GM23338 (cell line): Measurements from ENCODE around the gene MRPS18C. TPM values are rescaled to one million over a fixed set of nuclear protein-coding genes. Genes with fewer than 3 reads are reported as not detected.
A peak's percentile ranks its signal among the peaks of the same experiment; 100 is the strongest.

Experiments
- ATAC-seq: fragments of 200-7000 bp; cut with Tn5 transposase; 3 replicates; pipeline ENCODE4 v1.9.1; 2020
- DNase-seq: peaks from one replicate; pipeline ENCODE4 v3.0.0-alpha.2; 2015; ENCODE audit warnings: low spot score
- H2AFZ ChIP-seq: fragments of 200-600 bp; sonication (generic); 2 replicates; pipeline ENCODE4 v1.8.0; 2016; ENCODE audit warnings: antibody characterized with exemption, mild to moderate bottlenecking, moderate library complexity
- H3F3A ChIP-seq: fragments of 200-600 bp; sonication (generic); replicated peaks from 2 replicates; pipeline ENCODE4 v1.8.0; 2017; ENCODE audit warnings: antibody characterized with exemption, mixed run types, low read depth
- H3K27ac ChIP-seq: fragments of 200-600 bp; sonication (generic); 2 replicates; pipeline ENCODE4 v1.6.1; 2016; ENCODE audit warnings: low read depth
- H3K27me3 ChIP-seq: fragments of 200-600 bp; sonication (generic); 2 replicates; pipeline ENCODE4 v1.8.0; 2016; ENCODE audit warnings: mild to moderate bottlenecking, mixed run types, moderate library complexity; ENCODE audit not compliant: insufficient read depth
- H3K36me3 ChIP-seq: fragments of 200-600 bp; sonication (generic); 2 replicates; pipeline ENCODE4 v1.8.0; 2016; ENCODE audit warnings: mild to moderate bottlenecking; ENCODE audit not compliant: insufficient read depth
- H3K4me1 ChIP-seq: fragments of 200-600 bp; sonication (generic); 2 replicates; pipeline ENCODE4 v1.8.0; 2016; ENCODE audit warnings: mild to moderate bottlenecking, moderate library complexity; ENCODE audit not compliant: insufficient read depth
- H3K4me2 ChIP-seq: fragments of 200-600 bp; sonication (generic); 2 replicates; pipeline ENCODE4 v1.7.1; 2017; ENCODE audit warnings: mixed run types
- H3K4me3 ChIP-seq: fragments of 200-600 bp; sonication (generic); 2 replicates; pipeline ENCODE4 v1.6.1; 2016; ENCODE audit warnings: mixed run types
- H3K79me2 ChIP-seq: fragments of 200-600 bp; sonication (generic); replicated peaks from 2 replicates; pipeline ENCODE4 v1.8.0; 2017; ENCODE audit warnings: mild to moderate bottlenecking; ENCODE audit not compliant: insufficient read depth
- H3K9me2 ChIP-seq: fragments of 200-600 bp; sonication (generic); 2 replicates; pipeline ENCODE4 v1.8.0; 2017; ENCODE audit not compliant: insufficient read depth
- H4K20me1 ChIP-seq: fragments of 200-600 bp; sonication (generic); replicated peaks from 2 replicates; pipeline ENCODE4 v1.8.0; 2017; ENCODE audit warnings: mild to moderate bottlenecking; ENCODE audit not compliant: insufficient read depth
- H3K27ac Mint-ChIP-seq: 2 replicates; pipeline ENCODE4 v1.8.0; 2020; ENCODE audit warnings: inconsistent platforms, mild to moderate bottlenecking, moderate library complexity, mixed read lengths
- H3K27me3 Mint-ChIP-seq: 3 replicates; pipeline ENCODE4 v1.8.0; 2022; ENCODE audit warnings: low read depth, mild to moderate bottlenecking, moderate library complexity, mixed read lengths, inconsistent platforms; ENCODE audit not compliant: insufficient read depth, poor library complexity
- H3K36me3 Mint-ChIP-seq: 3 replicates; pipeline ENCODE4 v1.8.0; 2021; ENCODE audit warnings: low read depth, mild to moderate bottlenecking, inconsistent platforms, moderate library complexity, mixed read lengths
- H3K4me1 Mint-ChIP-seq: 3 replicates; pipeline ENCODE4 v1.8.0; 2020; ENCODE audit warnings: mild to moderate bottlenecking, inconsistent platforms, mixed read lengths
- H3K4me3 Mint-ChIP-seq: 3 replicates; pipeline ENCODE4 v1.8.0; 2021; ENCODE audit warnings: moderate library complexity, mild to moderate bottlenecking, inconsistent platforms, mixed read lengths
- H3K9me3 Mint-ChIP-seq: 3 replicates; pipeline ENCODE4 v1.8.0; 2020; ENCODE audit warnings: moderate library complexity, mild to moderate bottlenecking, inconsistent platforms, mixed read lengths
- CREB1 ChIP-seq: fragments of 250-450 bp; sonication (Bioruptor Pico); IDR thresholded peaks from 2 replicates; pipeline ENCODE4 v1.5.0; 2020; ENCODE audit warnings: low read depth, mild to moderate bottlenecking, moderate library complexity
- EZH2 ChIP-seq: fragments of 200-600 bp; sonication (generic); IDR thresholded peaks from one replicate; pipeline ENCODE4 v1.8.0; 2017; ENCODE audit warnings: antibody characterized with exemption, mild to moderate bottlenecking, low read depth; ENCODE audit not compliant: unreplicated experiment
- EZH2phosphoT487 ChIP-seq: fragments of 200-600 bp; sonication (generic); IDR thresholded peaks from one replicate; pipeline ENCODE4 v1.8.1; 2018; ENCODE audit warnings: antibody characterized with exemption; ENCODE audit not compliant: unreplicated experiment
- JUNB ChIP-seq: IDR thresholded peaks from one replicate; pipeline ENCODE4 v1.6.1; 2016; ENCODE audit warnings: antibody characterized with exemption; ENCODE audit not compliant: unreplicated experiment
- NANOG ChIP-seq: IDR thresholded peaks from 2 replicates; pipeline ENCODE4 v1.6.1; 2016; ENCODE audit warnings: antibody characterized with exemption, borderline replicate concordance
- POLR2AphosphoS5 ChIP-seq: IDR thresholded peaks from 2 replicates; pipeline ENCODE4 v1.6.1; 2016; ENCODE audit warnings: antibody characterized with exemption, low read depth
- STAT1 ChIP-seq: IDR thresholded peaks from one replicate; pipeline ENCODE4 v1.6.1; 2016; ENCODE audit warnings: antibody characterized with exemption; ENCODE audit not compliant: unreplicated experiment
- ZNF114 ChIP-seq: fragments of 250-450 bp; sonication (Bioruptor Pico); IDR thresholded peaks from 2 replicates; pipeline ENCODE4 v1.5.0; 2020; ENCODE audit warnings: mild to moderate bottlenecking, moderate library complexity
- ZNF331 ChIP-seq: fragments of 250-450 bp; sonication (Bioruptor Pico); IDR thresholded peaks from 2 replicates; pipeline ENCODE4 v1.5.0; 2020; ENCODE audit warnings: low read depth, mild to moderate bottlenecking, moderate library complexity
- polyA plus RNA-seq: library from polyadenylated mRNA; unstranded; fragments of >200 nt; fragmentation: Nextera tagmentation; extraction: Ambion mirVana; gene quantifications from 2 replicates; pipeline ENCODE4 v1.2.1, GENCODE V29; 2016
- total RNA-seq: library from RNA; depleted of rRNA; stranded (reverse); fragments of >200 nt; shearing (Covaris generic); gene quantifications from 2 replicates; pipeline ENCODE4 v1.2.3, GENCODE V29; 2014
- TF ChIP-seq, protein P1 (sequence below): IDR thresholded peaks from 2 replicates; pipeline ENCODE4 v1.6.1; 2016; ENCODE audit warnings: antibody characterized with exemption
- TF ChIP-seq, protein P2 (sequence below), 2 experiments: fragments of 200-600 bp in 1 of 2; sonication (generic) in 1 of 2; conservative IDR thresholded peaks; 2 replicates each; pipeline versions ENCODE4 v1.5.1 to v1.6.1; 2016 to 2017; ENCODE audit warnings: antibody characterized with exemption in 2 of 2, low read depth in 2 of 2, mild to moderate bottlenecking in 2 of 2, moderate library complexity in 1 of 2
- TF ChIP-seq, protein P3 (sequence below): IDR thresholded peaks from one replicate; pipeline ENCODE4 v1.6.1; 2018; ENCODE audit warnings: antibody characterized with exemption; ENCODE audit not compliant: unreplicated experiment

Gene MRPS18C
- total and polyA plus RNA-seq, 2 experiments from 2014 or later = 26.8 to 197 TPM

DNA sequence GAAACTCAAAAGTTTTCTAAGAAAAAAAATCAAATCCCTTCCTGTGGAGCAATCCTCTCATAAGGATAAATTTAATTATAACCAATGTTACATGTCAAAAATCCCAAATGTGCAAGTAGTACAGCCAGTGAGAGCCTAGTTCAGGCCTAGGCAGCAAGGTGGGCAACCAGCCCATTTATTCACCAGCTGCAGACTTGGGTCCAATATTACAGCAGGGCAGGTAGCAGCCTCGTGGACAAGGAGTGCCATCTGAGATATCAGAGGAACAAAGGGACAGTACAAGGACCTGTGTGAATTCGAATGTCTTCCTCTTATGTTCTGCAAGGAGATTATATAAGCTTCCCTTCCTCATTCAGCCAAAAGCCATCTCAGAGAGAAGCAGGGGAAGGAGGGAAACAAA, 6.8 kb upstream of the MRPS18C start:
- Mint-ChIP-seq H3K36me3 (peaks cover 17% of the 10 kb centered on the region; the same call in 2 of the 3 replicates), H3K9me3 (no peaks in the 10 kb centered on the region), H3K4me3 (no peak overlapping the region), H3K27ac (no peak overlapping the region), H3K27me3 (no peaks in the 10 kb centered on the region), H3K4me1 (no peaks in the 10 kb centered on the region)
- Histone ChIP-seq H3K4me2 (no peak overlapping the region), H3K27ac (no peak overlapping the region), H3K27me3 (no peaks in the 10 kb centered on the region), H3F3A (no peaks in the 10 kb centered on the region), H2AFZ (no peak overlapping the region), H3K79me2 (peaks cover 11% of the 10 kb centered on the region), H3K4me3 (no peak overlapping the region), H4K20me1 (peaks cover 7% of the 10 kb centered on the region; the same call in 1 of the 2 replicates), H3K9me2 (no peaks in the 10 kb centered on the region), H3K4me1 (no peaks in the 10 kb centered on the region), H3K36me3 (peaks cover 10% of the 10 kb centered on the region; the same call in 1 of the 2 replicates)
- no peak for ATAC-seq
- no peak for DNase-seq
- TF ChIP-seq, protein P1, sequence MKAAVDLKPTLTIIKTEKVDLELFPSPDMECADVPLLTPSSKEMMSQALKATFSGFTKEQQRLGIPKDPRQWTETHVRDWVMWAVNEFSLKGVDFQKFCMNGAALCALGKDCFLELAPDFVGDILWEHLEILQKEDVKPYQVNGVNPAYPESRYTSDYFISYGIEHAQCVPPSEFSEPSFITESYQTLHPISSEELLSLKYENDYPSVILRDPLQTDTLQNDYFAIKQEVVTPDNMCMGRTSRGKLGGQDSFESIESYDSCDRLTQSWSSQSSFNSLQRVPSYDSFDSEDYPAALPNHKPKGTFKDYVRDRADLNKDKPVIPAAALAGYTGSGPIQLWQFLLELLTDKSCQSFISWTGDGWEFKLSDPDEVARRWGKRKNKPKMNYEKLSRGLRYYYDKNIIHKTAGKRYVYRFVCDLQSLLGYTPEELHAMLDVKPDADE = no peak
- TF ChIP-seq EZH2 (no peak), JUNB (no peak), ZNF114 (CRISPR knock-in tag) (no peak), STAT1 (no peak)
- TF ChIP-seq, protein P2, sequence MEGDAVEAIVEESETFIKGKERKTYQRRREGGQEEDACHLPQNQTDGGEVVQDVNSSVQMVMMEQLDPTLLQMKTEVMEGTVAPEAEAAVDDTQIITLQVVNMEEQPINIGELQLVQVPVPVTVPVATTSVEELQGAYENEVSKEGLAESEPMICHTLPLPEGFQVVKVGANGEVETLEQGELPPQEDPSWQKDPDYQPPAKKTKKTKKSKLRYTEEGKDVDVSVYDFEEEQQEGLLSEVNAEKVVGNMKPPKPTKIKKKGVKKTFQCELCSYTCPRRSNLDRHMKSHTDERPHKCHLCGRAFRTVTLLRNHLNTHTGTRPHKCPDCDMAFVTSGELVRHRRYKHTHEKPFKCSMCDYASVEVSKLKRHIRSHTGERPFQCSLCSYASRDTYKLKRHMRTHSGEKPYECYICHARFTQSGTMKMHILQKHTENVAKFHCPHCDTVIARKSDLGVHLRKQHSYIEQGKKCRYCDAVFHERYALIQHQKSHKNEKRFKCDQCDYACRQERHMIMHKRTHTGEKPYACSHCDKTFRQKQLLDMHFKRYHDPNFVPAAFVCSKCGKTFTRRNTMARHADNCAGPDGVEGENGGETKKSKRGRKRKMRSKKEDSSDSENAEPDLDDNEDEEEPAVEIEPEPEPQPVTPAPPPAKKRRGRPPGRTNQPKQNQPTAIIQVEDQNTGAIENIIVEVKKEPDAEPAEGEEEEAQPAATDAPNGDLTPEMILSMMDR (conservative IDR thresholded peaks at IDR 0.05; ENCODE audit: low read depth in 2 of 2) = no peak
- TF ChIP-seq, protein P3, sequence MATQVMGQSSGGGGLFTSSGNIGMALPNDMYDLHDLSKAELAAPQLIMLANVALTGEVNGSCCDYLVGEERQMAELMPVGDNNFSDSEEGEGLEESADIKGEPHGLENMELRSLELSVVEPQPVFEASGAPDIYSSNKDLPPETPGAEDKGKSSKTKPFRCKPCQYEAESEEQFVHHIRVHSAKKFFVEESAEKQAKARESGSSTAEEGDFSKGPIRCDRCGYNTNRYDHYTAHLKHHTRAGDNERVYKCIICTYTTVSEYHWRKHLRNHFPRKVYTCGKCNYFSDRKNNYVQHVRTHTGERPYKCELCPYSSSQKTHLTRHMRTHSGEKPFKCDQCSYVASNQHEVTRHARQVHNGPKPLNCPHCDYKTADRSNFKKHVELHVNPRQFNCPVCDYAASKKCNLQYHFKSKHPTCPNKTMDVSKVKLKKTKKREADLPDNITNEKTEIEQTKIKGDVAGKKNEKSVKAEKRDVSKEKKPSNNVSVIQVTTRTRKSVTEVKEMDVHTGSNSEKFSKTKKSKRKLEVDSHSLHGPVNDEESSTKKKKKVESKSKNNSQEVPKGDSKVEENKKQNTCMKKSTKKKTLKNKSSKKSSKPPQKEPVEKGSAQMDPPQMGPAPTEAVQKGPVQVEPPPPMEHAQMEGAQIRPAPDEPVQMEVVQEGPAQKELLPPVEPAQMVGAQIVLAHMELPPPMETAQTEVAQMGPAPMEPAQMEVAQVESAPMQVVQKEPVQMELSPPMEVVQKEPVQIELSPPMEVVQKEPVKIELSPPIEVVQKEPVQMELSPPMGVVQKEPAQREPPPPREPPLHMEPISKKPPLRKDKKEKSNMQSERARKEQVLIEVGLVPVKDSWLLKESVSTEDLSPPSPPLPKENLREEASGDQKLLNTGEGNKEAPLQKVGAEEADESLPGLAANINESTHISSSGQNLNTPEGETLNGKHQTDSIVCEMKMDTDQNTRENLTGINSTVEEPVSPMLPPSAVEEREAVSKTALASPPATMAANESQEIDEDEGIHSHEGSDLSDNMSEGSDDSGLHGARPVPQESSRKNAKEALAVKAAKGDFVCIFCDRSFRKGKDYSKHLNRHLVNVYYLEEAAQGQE = no peak

DNA sequence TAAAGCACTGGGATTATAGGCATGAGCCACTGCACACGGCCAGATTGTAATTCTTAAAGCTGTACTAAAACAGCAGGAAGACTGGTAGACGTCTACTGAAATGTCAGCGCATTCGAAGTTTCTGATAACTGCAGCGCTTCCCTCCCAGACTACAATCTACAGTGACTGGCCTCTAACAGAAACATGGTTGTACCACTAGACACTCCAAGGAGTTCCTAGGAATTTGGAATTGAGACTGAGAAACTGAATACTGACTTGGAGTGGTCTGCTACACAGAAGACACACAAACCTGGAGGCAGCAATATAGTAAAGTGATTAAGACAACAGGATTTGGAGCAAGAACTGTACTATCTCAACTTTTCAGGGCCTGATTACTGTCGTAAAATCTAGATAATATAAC, 1.2 kb upstream of the MRPS18C start:
- Histone ChIP-seq H3K9me2 (no peaks in the 10 kb centered on the region), H3K4me2 (peak overlapping the region; percentile 95), H3K79me2 (peaks cover 40% of the 10 kb centered on the region), H3K4me1 (0 out of 2 replicates have a peak, but pooled peaks cover 6% of the 10 kb centered on the region), H4K20me1 (peaks cover 11% of the 10 kb centered on the region), H3K27ac (peak overlapping the region; percentile 97), H2AFZ (no peak overlapping the region), H3K36me3 (peaks cover 15% of the 10 kb centered on the region; the same call in 1 of the 2 replicates), H3K27me3 (no peaks in the 10 kb centered on the region), H3F3A (no peaks in the 10 kb centered on the region), H3K4me3 (peak overlapping the region; percentile 80)
- Mint-ChIP-seq H3K27me3 (peaks cover 6% of the 10 kb centered on the region), H3K4me3 (peak overlapping the region; percentile 100), H3K9me3 (no peaks in the 10 kb centered on the region), H3K4me1 (peaks cover 4% of the 10 kb centered on the region; the same call in 1 of the 3 replicates), H3K27ac (no peak overlapping the region; the same call in 1 of the 2 replicates), H3K36me3 (peaks cover 43% of the 10 kb centered on the region)
- no peak for DNase-seq
- no peak for ATAC-seq
- no peak for TF ChIP-seq STAT1
- no peak for TF ChIP-seq ZNF331 (CRISPR knock-in tag)
- TF ChIP-seq NANOG = no peak
- no peak for TF ChIP-seq CREB1 (CRISPR knock-in tag)
- no peak for TF ChIP-seq ZNF114 (CRISPR knock-in tag)
- TF ChIP-seq EZH2phosphoT487 = no peak
- TF ChIP-seq, protein P2 (conservative IDR thresholded peaks at IDR 0.05; ENCODE audit: low read depth in 2 of 2) = no peak
- TF ChIP-seq POLR2AphosphoS5 = no peak
- TF ChIP-seq, protein P1 = no peak
